Testis (tissue), 2 donors: Measurements from ENCODE around the gene CXCL3.

Experiments used
- POLR2A ChIP-seq: fragments of 450-650 bp; IDR thresholded peaks from one replicate; pipeline ENCODE4 v1.6.1; 2017; ENCODE audit warnings: antibody characterized with exemption, mild to moderate bottlenecking, moderate library complexity
- TF ChIP-seq, protein P1 (sequence below), 3 experiments: fragments of 450-650 bp in 2 of 3; fragments of 200-600 bp in 1 of 3; sonication (generic) in 1 of 3; IDR thresholded peaks; one replicate each; pipeline ENCODE4 v1.5.1; 2016 to 2019; ENCODE audit warnings: antibody characterized with exemption in 3 of 3, mild to moderate bottlenecking in 2 of 3, moderate library complexity in 1 of 3

- TF ChIP-seq, protein P1, sequence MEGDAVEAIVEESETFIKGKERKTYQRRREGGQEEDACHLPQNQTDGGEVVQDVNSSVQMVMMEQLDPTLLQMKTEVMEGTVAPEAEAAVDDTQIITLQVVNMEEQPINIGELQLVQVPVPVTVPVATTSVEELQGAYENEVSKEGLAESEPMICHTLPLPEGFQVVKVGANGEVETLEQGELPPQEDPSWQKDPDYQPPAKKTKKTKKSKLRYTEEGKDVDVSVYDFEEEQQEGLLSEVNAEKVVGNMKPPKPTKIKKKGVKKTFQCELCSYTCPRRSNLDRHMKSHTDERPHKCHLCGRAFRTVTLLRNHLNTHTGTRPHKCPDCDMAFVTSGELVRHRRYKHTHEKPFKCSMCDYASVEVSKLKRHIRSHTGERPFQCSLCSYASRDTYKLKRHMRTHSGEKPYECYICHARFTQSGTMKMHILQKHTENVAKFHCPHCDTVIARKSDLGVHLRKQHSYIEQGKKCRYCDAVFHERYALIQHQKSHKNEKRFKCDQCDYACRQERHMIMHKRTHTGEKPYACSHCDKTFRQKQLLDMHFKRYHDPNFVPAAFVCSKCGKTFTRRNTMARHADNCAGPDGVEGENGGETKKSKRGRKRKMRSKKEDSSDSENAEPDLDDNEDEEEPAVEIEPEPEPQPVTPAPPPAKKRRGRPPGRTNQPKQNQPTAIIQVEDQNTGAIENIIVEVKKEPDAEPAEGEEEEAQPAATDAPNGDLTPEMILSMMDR (IDR thresholded peaks at IDR 0.05), result no peak
- TF ChIP-seq POLR2A, result no peak
These were observed 34.2 kb upstream of the CXCL3 start for GRCh38 chr4:74072739-74073138.
